ENCODE data around the gene DGLUCY.
"Not testable (repeated sequence)": the region's sequence is repeated elsewhere in the genome, so short reads cannot be mapped to it uniquely, and the experiment has no call there.

Gene DGLUCY

DNA sequence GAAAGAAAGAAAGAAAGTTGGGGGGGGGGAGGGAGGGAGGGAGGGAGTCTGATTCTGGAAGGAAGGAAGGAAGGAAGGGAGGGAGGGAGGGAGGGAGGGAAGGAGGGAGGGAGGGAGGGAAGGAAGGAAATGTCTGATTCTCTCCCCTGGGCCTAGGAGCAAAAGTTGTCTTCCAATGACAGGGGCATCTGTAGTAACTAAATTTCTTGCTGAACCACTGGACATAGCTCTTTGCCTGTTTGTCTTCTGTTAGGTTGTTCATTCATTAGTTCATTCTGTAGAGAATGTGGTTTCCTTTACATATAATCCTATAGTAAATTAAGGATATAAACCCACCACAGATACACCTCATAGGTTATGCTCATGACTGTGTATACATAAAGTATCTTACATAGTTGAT, 70.7 kb downstream of the DGLUCY start:
- no peak for DNase-seq
- in situ Hi-C loops (cut with HindIII; ENCODE audit: low pct_ligation_motif_present, low pct_unique_long_range_greater_than_20kb, low sequenced_read_pairs), result loop anchor here (25.0 kb wide), 1 partner anchor 103 kb away; no protein-coding TSS in a partner anchor

GRCh38 chr14:91185721-91186120, 71.8 kb downstream of the DGLUCY start:
- in situ Hi-C loops (cut with HindIII; ENCODE audit: low pct_ligation_motif_present, low pct_unique_long_range_greater_than_20kb, low sequenced_read_pairs), result loop anchor here (25.0 kb wide), 1 partner anchor 102 kb away; no protein-coding TSS in a partner anchor
- no peak for DNase-seq

DNA sequence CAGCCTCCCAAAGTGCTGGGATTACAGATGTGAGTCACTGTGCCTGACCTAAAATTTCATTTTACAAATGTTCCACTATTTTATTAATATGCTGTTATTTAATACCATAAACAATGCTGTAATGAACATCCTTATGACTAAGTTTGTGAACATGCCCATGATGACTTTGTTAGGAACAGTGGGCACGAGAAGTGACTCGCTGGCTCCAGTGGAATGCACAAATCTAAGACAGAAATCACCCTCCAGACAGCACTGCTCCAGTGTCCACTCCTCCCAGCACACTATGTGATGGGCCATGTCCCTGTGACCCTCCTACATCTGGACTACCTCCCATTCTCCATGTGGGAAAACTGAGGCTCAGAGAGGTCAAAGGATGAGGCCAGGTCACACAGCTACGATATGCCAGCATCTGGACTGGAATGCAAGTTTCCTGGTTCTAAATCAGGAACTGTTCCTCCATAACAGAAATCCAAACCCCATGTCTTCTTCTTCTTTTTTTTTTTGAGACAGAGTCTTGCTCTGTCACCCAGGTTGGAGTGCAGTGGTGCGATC, 72.7 kb downstream of the DGLUCY start:
- no peak for DNase-seq

GRCh38 chr14:91187271-91187670, 73.4 kb downstream of the DGLUCY start:
- DNase-seq, result no peak
- in situ Hi-C loops (cut with HindIII; ENCODE audit: low pct_ligation_motif_present, low pct_unique_long_range_greater_than_20kb, low sequenced_read_pairs), result loop anchor here (25.0 kb wide), 1 partner anchor 100 kb away; no protein-coding TSS in a partner anchor

More for the DNA sequence above, 72.7 kb downstream of the DGLUCY start:
- in situ Hi-C loops (cut with HindIII; ENCODE audit: low pct_ligation_motif_present, low pct_unique_long_range_greater_than_20kb, low sequenced_read_pairs), result loop anchor here (25.0 kb wide), 1 partner anchor 101 kb away; no protein-coding TSS in a partner anchor

DNA sequence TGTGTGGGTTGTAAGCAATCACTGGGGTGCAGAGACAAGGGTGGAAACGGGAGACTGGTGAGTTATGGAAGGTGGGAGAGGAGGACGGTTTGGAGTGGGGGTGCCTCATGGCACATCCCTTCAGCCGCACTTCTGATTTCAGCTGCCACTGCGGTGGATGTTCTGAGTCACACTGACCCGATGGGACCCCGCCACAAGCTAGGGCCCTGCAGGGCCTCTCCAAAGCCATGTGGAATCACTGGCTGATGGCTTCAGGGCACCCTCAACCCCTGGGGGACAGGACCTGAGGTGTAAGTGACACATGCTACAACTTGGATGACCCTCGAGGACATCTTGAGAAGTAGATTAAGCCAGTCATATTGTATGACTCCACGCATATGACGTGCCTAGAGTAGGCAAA, 77.0 kb downstream of the DGLUCY start:
- no peak for DNase-seq

GRCh38 chr14:91193069-91193468, 79.2 kb downstream of the DGLUCY start:
- no peak for DNase-seq
- in situ Hi-C loops (cut with HindIII; ENCODE audit: low pct_ligation_motif_present, low pct_unique_long_range_greater_than_20kb, low sequenced_read_pairs), result loop anchor here (25.0 kb wide), 1 partner anchor 94 kb away; no protein-coding TSS in a partner anchor

More for the DNA sequence above, 77.0 kb downstream of the DGLUCY start:
- in situ Hi-C loops (cut with HindIII; ENCODE audit: low pct_ligation_motif_present, low pct_unique_long_range_greater_than_20kb, low sequenced_read_pairs), result loop anchor here (25.0 kb wide), 1 partner anchor 96 kb away; no protein-coding TSS in a partner anchor

DNA sequence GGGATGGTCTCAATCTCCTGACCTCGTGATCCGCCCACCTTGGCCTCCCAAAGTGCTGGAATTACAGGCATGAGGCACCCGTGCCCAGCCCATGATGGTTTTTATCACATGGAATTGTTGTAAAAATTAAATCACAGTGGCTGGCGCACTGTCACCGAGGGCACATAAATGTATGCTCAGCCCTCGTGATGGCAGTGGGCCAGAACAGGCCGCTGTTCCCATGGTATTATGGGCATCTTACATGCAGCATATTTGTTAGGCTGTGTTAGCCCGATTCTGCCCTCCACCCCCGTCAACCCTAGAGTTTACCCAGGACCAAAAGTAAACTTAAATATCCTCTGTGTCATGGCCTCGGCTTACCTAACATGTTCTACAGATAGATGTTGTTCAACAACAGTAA, 82.0 kb downstream of the DGLUCY start:
- in situ Hi-C loops (cut with HindIII; ENCODE audit: low pct_ligation_motif_present, low pct_unique_long_range_greater_than_20kb, low sequenced_read_pairs), result loop anchor here (25.0 kb wide), 1 partner anchor 91 kb away; no protein-coding TSS in a partner anchor
- DNase-seq, result no peak

DNA sequence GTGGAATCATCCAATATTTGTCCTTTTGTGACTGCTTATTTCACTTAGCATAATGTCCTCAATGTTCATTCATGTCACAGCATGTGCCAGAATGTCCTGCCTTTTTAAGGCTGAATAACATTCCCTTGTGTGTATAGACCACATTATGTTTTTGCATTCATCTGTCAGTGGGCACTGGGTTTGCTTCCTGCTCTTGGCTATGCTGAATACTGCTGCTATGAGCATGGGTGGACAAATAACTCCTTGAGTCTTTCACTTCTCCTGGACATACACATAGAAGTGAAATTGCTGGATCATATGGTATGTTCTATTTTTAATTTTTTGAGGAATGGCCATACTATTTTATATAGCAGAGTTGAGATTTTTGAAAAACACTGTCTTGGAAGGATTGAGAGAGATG, 83.8 kb downstream of the DGLUCY start:
- no peak for DNase-seq
- in situ Hi-C loops (cut with HindIII; ENCODE audit: low pct_ligation_motif_present, low pct_unique_long_range_greater_than_20kb, low sequenced_read_pairs), result loop anchor here (25.0 kb wide), 1 partner anchor 90 kb away; no protein-coding TSS in a partner anchor

GRCh38 chr14:91200802-91201201, 86.9 kb downstream of the DGLUCY start:
- in situ Hi-C loops (cut with HindIII; ENCODE audit: low pct_ligation_motif_present, low pct_unique_long_range_greater_than_20kb, low sequenced_read_pairs); DNase-seq: not testable (repeated sequence)

- in situ Hi-C loops (cut with HindIII; ENCODE audit: low pct_ligation_motif_present, low pct_unique_long_range_greater_than_20kb, low sequenced_read_pairs), result no loop called here
- no peak for DNase-seq
Observed at GRCh38 chr14:91202234-91202974, 88.5 kb downstream of the DGLUCY start.

DNA sequence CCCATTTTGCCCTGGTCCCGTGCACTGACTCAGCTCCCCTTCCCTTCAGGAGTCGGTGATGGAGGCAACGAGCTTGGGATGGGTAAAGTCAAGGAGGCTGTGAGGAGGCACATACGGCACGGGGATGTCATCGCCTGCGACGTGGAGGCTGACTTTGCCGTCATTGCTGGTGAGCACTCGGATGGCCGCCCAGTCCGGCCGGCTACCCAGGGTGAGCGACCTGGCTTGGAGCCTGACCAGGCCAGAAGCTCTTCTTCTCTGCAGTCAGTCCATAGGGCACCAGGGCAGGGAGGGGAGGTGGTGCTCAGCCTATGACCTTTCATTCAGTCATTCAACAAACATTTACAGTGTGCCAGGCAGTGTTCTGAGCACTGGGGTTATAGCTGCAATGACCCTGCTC, 90.8 kb downstream of the DGLUCY start:
- no peak for DNase-seq
- in situ Hi-C loops (cut with HindIII; ENCODE audit: low pct_ligation_motif_present, low pct_unique_long_range_greater_than_20kb, low sequenced_read_pairs), result no loop called here

DNA sequence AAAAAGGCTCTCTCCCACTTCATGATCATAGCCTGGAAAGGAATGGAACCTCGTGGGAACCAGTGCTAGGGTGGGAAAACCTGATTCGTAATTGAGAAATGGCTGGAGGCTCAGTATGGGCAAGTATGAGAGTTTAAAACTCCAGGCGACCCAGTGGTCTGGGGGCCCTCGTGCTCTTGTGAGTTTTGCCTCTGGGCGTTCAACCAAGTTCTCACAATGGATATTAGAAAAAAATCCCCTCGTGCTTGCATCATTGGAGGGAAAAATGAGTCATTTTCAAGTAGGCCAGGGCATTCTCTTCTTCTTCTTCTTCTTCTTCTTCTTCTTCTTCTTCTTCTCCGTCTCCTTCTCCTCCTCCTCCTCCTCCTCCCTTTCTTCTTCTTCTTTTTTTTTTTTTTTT, 91.6 kb downstream of the DGLUCY start:
- no peak for DNase-seq
- in situ Hi-C loops (cut with HindIII; ENCODE audit: low pct_ligation_motif_present, low pct_unique_long_range_greater_than_20kb, low sequenced_read_pairs), result no loop called here

DNA sequence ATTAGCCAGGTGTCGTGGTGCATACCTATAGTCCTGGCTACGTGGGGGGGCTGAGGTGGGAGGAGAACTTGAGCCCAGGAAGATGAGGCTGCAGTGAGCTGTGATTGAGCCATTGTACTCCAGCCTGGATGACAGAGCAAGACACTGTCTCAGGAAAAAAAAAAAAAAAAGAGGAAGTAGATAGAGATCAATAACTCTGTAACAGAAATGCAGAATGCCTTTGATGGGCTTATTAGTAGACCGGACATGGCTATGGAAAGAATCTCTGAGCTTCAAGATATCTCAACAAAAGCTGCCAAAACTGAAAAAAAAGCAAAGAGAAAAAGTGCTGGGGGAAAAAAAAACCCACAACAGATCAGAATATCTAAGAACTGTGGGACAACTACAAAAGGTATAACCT, 93.1 kb downstream of the DGLUCY start:
- in situ Hi-C loops (cut with HindIII; ENCODE audit: low pct_ligation_motif_present, low pct_unique_long_range_greater_than_20kb, low sequenced_read_pairs), result no loop called here
- DNase-seq, result no peak

DNA sequence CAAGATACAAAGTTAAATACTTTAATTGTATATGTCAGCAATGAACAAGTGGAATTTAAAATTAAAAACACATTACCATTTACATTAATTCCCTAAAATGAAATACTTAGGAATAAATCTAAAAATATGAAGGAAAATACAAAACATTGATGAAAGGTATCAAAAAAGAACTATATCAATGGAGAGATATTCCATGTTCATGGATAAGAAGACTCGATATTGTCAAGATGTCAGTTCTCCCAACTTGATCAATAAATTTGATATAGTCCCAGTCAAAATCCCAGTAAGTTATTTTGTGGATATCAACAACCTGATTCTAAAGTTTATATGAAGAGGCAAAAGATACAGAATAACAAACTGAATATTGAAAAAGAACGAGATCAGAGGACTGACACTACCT, 97.1 kb downstream of the DGLUCY start:
- no peak for DNase-seq
- in situ Hi-C loops (cut with HindIII; ENCODE audit: low pct_ligation_motif_present, low pct_unique_long_range_greater_than_20kb, low sequenced_read_pairs), result no loop called here

GRCh38 chr14:91214306-91214705, 100.4 kb downstream of the DGLUCY start:
- in situ Hi-C loops (cut with HindIII; ENCODE audit: low pct_ligation_motif_present, low pct_unique_long_range_greater_than_20kb, low sequenced_read_pairs), result no loop called here
- DNase-seq, result no peak

DNA sequence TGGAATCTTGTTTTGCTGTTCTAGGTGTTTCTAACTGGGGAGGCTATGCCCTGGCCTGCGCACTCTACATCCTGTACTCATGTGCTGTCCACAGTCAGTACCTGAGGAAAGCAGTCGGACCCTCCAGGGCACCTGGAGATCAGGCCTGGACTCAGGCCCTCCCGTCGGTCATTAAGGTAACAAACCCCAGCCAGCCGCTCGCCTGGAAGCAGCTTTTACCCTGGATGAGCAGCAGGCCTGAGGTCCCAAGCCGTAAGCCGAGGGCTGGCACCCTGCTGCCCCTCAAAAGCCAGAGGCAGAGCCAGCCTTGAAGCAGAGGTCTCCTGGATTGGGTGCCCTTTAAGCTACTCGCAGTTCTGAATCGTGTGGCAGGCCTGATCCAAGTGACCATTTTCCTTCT, 101.5 kb downstream of the DGLUCY start:
- in situ Hi-C loops (cut with HindIII; ENCODE audit: low pct_ligation_motif_present, low pct_unique_long_range_greater_than_20kb, low sequenced_read_pairs), result no loop called here
- DNase-seq, result no peak

DNA sequence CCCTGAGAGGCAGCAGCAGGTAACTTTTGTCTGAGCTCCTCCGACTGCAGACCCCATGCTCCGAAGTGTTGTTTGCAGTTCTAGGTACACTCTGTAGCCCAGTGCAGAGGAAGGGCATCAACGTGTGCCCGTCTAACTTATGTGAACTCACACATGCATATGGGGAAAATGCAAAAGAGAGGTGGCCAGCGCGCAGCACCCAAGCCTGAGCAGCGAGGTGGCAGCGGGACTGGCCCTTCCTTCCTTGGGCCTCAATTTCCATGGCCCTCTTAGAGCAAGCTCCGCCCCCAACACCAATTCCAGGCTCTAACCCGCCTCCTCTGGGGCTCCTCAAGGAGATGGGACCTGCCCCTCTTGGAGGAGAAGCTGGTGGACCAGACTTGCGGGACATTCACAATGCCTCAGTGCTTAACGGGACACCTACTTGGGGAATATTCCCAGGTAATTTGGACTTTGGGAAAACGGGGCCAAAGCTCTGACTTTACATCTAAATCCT, 102.9 kb downstream of the DGLUCY start:
- DNase-seq, result no peak
- in situ Hi-C loops (cut with HindIII; ENCODE audit: low pct_ligation_motif_present, low pct_unique_long_range_greater_than_20kb, low sequenced_read_pairs), result no loop called here

DNA sequence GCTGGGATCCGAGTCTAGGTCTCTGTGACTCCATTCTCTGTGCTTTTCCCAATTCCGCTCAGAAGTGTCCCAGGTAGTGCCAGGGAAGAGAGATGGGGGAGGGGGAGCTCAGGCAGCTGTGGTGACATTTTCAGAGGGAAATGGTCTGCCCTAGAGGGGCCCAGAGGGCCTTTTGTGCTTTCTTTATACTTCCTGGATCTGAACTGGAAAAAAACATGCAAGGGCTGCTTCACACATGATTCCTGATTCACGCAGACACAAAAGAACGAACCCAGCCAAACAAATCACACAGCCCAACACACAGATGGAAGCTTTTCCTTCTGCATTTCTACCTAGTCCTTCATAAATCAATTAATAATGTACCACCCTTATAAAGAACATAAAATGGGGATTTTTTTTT, 104.1 kb downstream of the DGLUCY start:
- in situ Hi-C loops (cut with HindIII; ENCODE audit: low pct_ligation_motif_present, low pct_unique_long_range_greater_than_20kb, low sequenced_read_pairs), result no loop called here
- DNase-seq, result no peak

DNA sequence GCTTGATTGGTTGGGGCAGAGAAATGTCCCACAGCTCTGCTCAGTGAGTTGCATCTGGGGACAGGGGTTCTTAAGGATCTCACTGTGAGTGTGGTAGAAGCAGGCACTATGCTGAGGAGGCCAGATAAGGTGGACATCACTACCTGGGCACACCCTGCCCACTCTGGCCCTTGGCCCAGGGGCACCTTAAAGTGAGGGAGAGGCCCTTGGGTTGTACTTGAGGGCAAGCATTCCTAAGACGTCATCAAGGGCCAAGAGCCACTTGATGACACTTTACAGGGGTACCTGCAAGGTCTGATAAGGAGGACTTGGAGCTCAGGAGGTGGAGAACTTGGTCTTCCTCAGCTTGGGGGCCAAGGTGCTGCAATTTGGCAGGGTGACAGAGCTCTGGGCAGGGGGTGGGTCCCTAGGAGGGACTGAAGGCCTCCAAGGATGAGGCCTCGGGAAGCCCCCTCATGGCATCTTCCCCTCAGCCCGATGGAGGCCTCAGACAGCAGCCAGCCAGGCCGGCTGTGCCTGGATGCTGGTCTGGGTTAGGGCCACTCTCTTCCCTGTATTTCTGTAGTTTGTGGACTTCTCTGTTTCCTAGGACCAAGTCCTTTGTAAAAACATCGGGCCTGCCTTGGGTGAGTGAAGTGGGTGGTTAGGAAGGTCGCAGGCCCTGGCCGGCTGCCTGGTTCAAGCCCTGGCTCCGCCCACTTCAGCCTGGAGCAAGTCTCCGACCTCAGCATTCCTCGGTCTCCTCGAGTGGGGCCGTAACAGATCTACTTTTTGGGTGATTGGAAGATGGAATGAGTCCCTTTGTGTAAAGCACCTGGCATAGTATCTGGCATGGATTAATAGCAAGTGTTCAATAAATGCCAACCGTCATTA, 105.9 kb downstream of the DGLUCY start:
- in situ Hi-C loops (cut with HindIII; ENCODE audit: low pct_ligation_motif_present, low pct_unique_long_range_greater_than_20kb, low sequenced_read_pairs), result no loop called here
- DNase-seq, result no peak
